HepG2 (cell line): Measurements from ENCODE around the gene DNAL4. TPM values are rescaled to one million over a fixed set of nuclear protein-coding genes. Genes with fewer than 3 reads are reported as not detected.

ENCODE experiments used
- ARNT ChIP-seq: fragments of 450-650 bp; IDR thresholded peaks from 2 replicates; pipeline ENCODE4 v1.6.1; 2017
- HOXA7 ChIP-seq: sonication (generic); formaldehyde crosslinking; IDR thresholded peaks from 2 replicates; pipeline ENCODE4 v1.8.1; 2022; ENCODE audit warnings: mild to moderate bottlenecking, missing genetic modification reagents, moderate library complexity
- KDM1A ChIP-seq: IDR thresholded peaks from 2 replicates; pipeline ENCODE4 v1.6.1; 2016; ENCODE audit warnings: missing compliant biosample characterization
- NKX3-1 ChIP-seq: sonication (generic); formaldehyde crosslinking; IDR thresholded peaks from 2 replicates; pipeline ENCODE4 v1.5.0; 2020; ENCODE audit warnings: missing genetic modification reagents
- SALL2 ChIP-seq: sonication (generic); formaldehyde crosslinking; IDR thresholded peaks from 2 replicates; pipeline ENCODE4 v1.8.1; 2023; ENCODE audit warnings: mild to moderate bottlenecking, missing genetic modification reagents, inconsistent platforms
- XRCC5 ChIP-seq: fragments of 200-400 bp; formaldehyde crosslinking; optimal IDR thresholded peaks from 2 replicates; pipeline ENCODE3; 2017; ENCODE audit warnings: mild to moderate bottlenecking, low read length
- ZFAT ChIP-seq: sonication (generic); formaldehyde crosslinking; conservative IDR thresholded peaks from 2 replicates; pipeline ENCODE4 v1.8.1; 2023; ENCODE audit warnings: missing genetic modification reagents, inconsistent platforms
- ZFP36L2 ChIP-seq: sonication (generic); formaldehyde crosslinking; IDR thresholded peaks from 2 replicates; pipeline ENCODE4 v1.4.0; 2020; ENCODE audit warnings: missing genetic modification reagents
- ZNF296 ChIP-seq: sonication (generic); formaldehyde crosslinking; conservative IDR thresholded peaks from 2 replicates; pipeline ENCODE4 v1.5.0; 2020; ENCODE audit warnings: mild to moderate bottlenecking, missing genetic modification reagents
- ZNF607 ChIP-seq: sonication (generic); formaldehyde crosslinking; IDR thresholded peaks from 2 replicates; pipeline ENCODE4 v1.5.1; 2020; ENCODE audit warnings: missing genetic modification reagents, mild to moderate bottlenecking, borderline replicate concordance
- ZNF737 ChIP-seq: sonication (generic); formaldehyde crosslinking; IDR thresholded peaks from 2 replicates; pipeline ENCODE4 v1.5.0; 2020; ENCODE audit warnings: missing genetic modification reagents, mild to moderate bottlenecking, borderline replicate concordance
- polyA plus RNA-seq, 8 experiments: library from polyadenylated mRNA; depleted of rRNA in 3 of 8; stranded (reverse) in 7 of 8; unstranded in 1 of 8; fragments of >200 nt; fragmentation: Illumina TruSeq in 4 of 8; extraction: Trizol in 4 of 8; gene quantifications; 2 replicates each; pipeline versions ENCODE4 v1.2.1 to v1.2.3, GENCODE V29; 2011 to 2016; ENCODE audit warnings: low read depth in 4 of 8, missing spikeins in 1 of 8, mixed read lengths in 1 of 8; ENCODE audit not compliant: insufficient read depth in 1 of 8
- total RNA-seq, 5 experiments: library from RNA; depleted of rRNA; stranded (reverse); fragments of >200 nt; fragmentation: Illumina TruSeq; extraction: Trizol; gene quantifications; 2 replicates each; pipeline ENCODE4 v1.2.3, GENCODE V29; 2016; ENCODE audit warnings: low read depth in 1 of 5
- TF ChIP-seq, protein P1 (sequence below): sonication (generic); formaldehyde crosslinking; IDR thresholded peaks from 2 replicates; pipeline ENCODE4 v1.5.0; 2020; ENCODE audit warnings: mild to moderate bottlenecking, missing genetic modification reagents, borderline replicate concordance
- TF ChIP-seq, protein P2 (sequence below): sonication (generic); formaldehyde crosslinking; IDR thresholded peaks from 2 replicates; pipeline ENCODE4 v1.5.0; 2020; ENCODE audit warnings: missing genetic modification reagents
- TF ChIP-seq, protein P3 (sequence below): sonication (generic); formaldehyde crosslinking; IDR thresholded peaks from 2 replicates; pipeline ENCODE4 v1.5.1; 2020; ENCODE audit warnings: missing genetic modification reagents, mild to moderate bottlenecking, borderline replicate concordance
- TF ChIP-seq, protein P4 (sequence below): sonication (generic); formaldehyde crosslinking; IDR thresholded peaks from 2 replicates; pipeline ENCODE4 v1.4.0; 2020; ENCODE audit warnings: mild to moderate bottlenecking, missing genetic modification reagents
- TF ChIP-seq, protein P5 (sequence below): sonication (generic); formaldehyde crosslinking; IDR thresholded peaks from 2 replicates; pipeline ENCODE4 v1.4.0; 2020; ENCODE audit warnings: missing genetic modification reagents
- TF ChIP-seq, protein P6 (sequence below): sonication (generic); formaldehyde crosslinking; IDR thresholded peaks from 2 replicates; pipeline ENCODE4 v1.4.0; 2020; ENCODE audit warnings: missing genetic modification reagents

The DNAL4 gene
- total and polyA plus RNA-seq, 2 of the 13 experiments (the other 11 are each of a cell fraction or from before 2014, with no cell fraction given), result 8.0 to 10.7 TPM

DNA sequence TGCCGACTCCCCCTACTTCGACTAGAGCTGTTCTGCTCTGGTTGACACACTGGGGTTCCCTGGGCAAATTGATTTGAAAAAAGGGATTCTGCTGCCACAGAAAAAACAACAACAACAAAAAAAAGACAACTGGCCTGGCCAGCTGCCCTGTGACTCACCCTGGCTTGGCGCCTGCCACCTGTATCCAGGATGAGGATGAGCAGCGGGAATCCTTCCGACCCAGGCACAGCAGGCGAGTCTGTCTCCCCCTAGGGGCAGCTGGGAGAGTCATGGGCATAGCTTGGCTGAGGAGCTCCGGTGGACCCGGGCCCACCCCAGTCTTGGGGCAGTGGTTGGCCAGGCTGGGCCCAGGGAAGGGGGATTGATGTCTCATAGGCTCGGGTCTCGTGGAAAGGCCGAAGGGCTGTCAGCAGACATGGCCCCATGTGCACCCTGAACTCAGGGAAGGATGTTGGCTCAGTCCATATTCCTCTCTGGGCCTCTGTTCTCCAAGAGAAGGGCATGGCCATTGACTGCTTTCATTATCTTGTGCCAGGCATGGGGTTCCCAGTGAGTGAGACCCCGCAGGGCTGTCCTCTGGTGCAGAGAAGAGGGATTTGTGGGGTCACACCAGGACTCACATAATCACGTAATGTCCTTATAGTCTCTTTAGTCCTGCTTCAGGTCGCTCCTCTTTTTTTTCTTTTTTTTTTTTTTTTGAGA lies 27.7 kb downstream of the DNAL4 start (continued):
- TF ChIP-seq SALL2 (no peak), ZFAT (CRISPR knock-in tag) (no peak), XRCC5 (peak; percentile 95), ZNF296 (no peak), KDM1A (peak; percentile 74), ZFP36L2 (CRISPR knock-in tag) (no peak), ZNF607 (CRISPR knock-in tag) (no peak), ZNF737 (no peak), ARNT (no peak), NKX3-1 (CRISPR knock-in tag) (no peak), HOXA7 (CRISPR knock-in tag) (no peak)
- TF ChIP-seq, protein P1, sequence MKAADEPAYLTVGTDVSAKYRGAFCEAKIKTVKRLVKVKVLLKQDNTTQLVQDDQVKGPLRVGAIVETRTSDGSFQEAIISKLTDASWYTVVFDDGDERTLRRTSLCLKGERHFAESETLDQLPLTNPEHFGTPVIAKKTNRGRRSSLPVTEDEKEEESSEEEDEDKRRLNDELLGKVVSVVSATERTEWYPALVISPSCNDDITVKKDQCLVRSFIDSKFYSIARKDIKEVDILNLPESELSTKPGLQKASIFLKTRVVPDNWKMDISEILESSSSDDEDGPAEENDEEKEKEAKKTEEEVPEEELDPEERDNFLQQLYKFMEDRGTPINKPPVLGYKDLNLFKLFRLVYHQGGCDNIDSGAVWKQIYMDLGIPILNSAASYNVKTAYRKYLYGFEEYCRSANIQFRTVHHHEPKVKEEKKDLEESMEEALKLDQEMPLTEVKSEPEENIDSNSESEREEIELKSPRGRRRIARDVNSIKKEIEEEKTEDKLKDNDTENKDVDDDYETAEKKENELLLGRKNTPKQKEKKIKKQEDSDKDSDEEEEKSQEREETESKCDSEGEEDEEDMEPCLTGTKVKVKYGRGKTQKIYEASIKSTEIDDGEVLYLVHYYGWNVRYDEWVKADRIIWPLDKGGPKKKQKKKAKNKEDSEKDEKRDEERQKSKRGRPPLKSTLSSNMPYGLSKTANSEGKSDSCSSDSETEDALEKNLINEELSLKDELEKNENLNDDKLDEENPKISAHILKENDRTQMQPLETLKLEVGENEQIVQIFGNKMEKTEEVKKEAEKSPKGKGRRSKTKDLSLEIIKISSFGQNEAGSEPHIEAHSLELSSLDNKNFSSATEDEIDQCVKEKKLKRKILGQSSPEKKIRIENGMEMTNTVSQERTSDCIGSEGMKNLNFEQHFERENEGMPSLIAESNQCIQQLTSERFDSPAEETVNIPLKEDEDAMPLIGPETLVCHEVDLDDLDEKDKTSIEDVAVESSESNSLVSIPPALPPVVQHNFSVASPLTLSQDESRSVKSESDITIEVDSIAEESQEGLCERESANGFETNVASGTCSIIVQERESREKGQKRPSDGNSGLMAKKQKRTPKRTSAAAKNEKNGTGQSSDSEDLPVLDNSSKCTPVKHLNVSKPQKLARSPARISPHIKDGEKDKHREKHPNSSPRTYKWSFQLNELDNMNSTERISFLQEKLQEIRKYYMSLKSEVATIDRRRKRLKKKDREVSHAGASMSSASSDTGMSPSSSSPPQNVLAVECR (CRISPR knock-in tag), result no peak; the same call in 1 of the 2 replicates
- TF ChIP-seq, protein P2, sequence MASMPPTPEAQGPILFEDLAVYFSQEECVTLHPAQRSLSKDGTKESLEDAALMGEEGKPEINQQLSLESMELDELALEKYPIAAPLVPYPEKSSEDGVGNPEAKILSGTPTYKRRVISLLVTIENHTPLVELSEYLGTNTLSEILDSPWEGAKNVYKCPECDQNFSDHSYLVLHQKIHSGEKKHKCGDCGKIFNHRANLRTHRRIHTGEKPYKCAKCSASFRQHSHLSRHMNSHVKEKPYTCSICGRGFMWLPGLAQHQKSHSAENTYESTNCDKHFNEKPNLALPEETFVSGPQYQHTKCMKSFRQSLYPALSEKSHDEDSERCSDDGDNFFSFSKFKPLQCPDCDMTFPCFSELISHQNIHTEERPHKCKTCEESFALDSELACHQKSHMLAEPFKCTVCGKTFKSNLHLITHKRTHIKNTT (CRISPR knock-in tag), result no peak
- TF ChIP-seq, protein P3, sequence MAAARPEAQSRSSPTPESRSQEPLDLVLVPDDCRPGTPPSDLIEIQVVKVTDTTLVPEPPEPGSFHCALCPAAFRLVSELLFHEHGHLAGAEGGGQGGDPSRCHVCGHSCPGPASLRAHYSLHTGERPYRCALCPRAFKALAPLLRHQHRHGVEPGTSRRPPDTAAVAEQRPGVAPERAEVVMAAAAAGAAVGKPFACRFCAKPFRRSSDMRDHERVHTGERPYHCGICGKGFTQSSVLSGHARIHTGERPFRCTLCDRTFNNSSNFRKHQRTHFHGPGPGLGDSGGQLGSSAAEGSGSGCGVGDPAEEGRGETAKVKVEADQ (CRISPR knock-in tag), result no peak
- TF ChIP-seq, protein P4, sequence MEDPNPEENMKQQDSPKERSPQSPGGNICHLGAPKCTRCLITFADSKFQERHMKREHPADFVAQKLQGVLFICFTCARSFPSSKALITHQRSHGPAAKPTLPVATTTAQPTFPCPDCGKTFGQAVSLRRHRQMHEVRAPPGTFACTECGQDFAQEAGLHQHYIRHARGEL (CRISPR knock-in tag), result peak; percentile 100
- TF ChIP-seq, protein P5, sequence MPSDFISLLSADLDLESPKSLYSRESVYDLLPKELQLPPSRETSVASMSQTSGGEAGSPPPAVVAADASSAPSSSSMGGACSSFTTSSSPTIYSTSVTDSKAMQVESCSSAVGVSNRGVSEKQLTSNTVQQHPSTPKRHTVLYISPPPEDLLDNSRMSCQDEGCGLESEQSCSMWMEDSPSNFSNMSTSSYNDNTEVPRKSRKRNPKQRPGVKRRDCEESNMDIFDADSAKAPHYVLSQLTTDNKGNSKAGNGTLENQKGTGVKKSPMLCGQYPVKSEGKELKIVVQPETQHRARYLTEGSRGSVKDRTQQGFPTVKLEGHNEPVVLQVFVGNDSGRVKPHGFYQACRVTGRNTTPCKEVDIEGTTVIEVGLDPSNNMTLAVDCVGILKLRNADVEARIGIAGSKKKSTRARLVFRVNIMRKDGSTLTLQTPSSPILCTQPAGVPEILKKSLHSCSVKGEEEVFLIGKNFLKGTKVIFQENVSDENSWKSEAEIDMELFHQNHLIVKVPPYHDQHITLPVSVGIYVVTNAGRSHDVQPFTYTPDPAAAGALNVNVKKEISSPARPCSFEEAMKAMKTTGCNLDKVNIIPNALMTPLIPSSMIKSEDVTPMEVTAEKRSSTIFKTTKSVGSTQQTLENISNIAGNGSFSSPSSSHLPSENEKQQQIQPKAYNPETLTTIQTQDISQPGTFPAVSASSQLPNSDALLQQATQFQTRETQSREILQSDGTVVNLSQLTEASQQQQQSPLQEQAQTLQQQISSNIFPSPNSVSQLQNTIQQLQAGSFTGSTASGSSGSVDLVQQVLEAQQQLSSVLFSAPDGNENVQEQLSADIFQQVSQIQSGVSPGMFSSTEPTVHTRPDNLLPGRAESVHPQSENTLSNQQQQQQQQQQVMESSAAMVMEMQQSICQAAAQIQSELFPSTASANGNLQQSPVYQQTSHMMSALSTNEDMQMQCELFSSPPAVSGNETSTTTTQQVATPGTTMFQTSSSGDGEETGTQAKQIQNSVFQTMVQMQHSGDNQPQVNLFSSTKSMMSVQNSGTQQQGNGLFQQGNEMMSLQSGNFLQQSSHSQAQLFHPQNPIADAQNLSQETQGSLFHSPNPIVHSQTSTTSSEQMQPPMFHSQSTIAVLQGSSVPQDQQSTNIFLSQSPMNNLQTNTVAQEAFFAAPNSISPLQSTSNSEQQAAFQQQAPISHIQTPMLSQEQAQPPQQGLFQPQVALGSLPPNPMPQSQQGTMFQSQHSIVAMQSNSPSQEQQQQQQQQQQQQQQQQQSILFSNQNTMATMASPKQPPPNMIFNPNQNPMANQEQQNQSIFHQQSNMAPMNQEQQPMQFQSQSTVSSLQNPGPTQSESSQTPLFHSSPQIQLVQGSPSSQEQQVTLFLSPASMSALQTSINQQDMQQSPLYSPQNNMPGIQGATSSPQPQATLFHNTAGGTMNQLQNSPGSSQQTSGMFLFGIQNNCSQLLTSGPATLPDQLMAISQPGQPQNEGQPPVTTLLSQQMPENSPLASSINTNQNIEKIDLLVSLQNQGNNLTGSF (CRISPR knock-in tag), result no peak
- TF ChIP-seq, protein P6, sequence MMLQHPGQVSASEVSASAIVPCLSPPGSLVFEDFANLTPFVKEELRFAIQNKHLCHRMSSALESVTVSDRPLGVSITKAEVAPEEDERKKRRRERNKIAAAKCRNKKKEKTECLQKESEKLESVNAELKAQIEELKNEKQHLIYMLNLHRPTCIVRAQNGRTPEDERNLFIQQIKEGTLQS, result no peak
